Mesenchymal stem cell (in vitro differentiated cells and primary cell): ENCODE data around the gene NUP54.

Source experiments
- DNase-seq: peaks from one replicate; pipeline ENCODE4 v3.0.0-alpha.2; 2013
- H2AFZ ChIP-seq: one replicate; pipeline ENCODE4 v1.6.1; 2013; ENCODE audit warnings: low read depth, mild to moderate bottlenecking, control low read depth, inconsistent platforms, low read length, moderate library complexity
- H2AK5ac ChIP-seq: 2 replicates; pipeline ENCODE4 v1.6.1; 2013; ENCODE audit warnings: low read length, moderate library complexity, mild to moderate bottlenecking, inconsistent platforms; ENCODE audit not compliant: severe bottlenecking
- H2BK120ac ChIP-seq: one replicate; pipeline ENCODE4 v1.6.1; 2013; ENCODE audit warnings: low read depth, mild to moderate bottlenecking, inconsistent platforms, low read length, moderate library complexity
- H2BK12ac ChIP-seq, 2 experiments: one replicate each; pipeline ENCODE4 v1.6.1; 2013; ENCODE audit warnings: inconsistent platforms in 2 of 2, low read length in 2 of 2, mild to moderate bottlenecking in 2 of 2, moderate library complexity in 2 of 2, control low read depth in 1 of 2
- H2BK15ac ChIP-seq: one replicate; pipeline ENCODE4 v1.6.1; 2013; ENCODE audit warnings: mild to moderate bottlenecking, low read depth, inconsistent platforms; ENCODE audit not compliant: poor library complexity, severe bottlenecking
- H2BK5ac ChIP-seq: 2 replicates; pipeline ENCODE4 v1.6.1; 2013; ENCODE audit warnings: low read depth, mild to moderate bottlenecking, low read length, control low read depth, inconsistent platforms; ENCODE audit not compliant: poor library complexity, severe bottlenecking
- H3K14ac ChIP-seq, 2 experiments: one replicate each; pipeline ENCODE4 v1.6.1; 2013; ENCODE audit warnings: inconsistent platforms in 2 of 2, low read length in 2 of 2, control low read depth in 1 of 2, mild to moderate bottlenecking in 1 of 2, moderate library complexity in 1 of 2
- H3K18ac ChIP-seq, 2 experiments: one replicate each; pipeline ENCODE4 v1.6.1; 2013; ENCODE audit warnings: inconsistent platforms in 2 of 2, low read length in 2 of 2, control low read depth in 1 of 2, low read depth in 1 of 2, mild to moderate bottlenecking in 1 of 2
- H3K23ac ChIP-seq, 2 experiments: one replicate each; pipeline ENCODE4 v1.6.1; 2013; ENCODE audit warnings: inconsistent platforms in 2 of 2, low read length in 2 of 2, mild to moderate bottlenecking in 2 of 2, moderate library complexity in 2 of 2, control low read depth in 1 of 2
- H3K27ac ChIP-seq: 2 replicates; pipeline ENCODE4 v1.5.1; 2013; ENCODE audit warnings: mild to moderate bottlenecking, moderate library complexity, low read length, control low read depth, inconsistent platforms; ENCODE audit not compliant: poor library complexity, severe bottlenecking
- H3K27me3 ChIP-seq, 2 experiments: 2 replicates each; pipeline versions ENCODE4 v1.6.1 to v1.7.0; 2013; ENCODE audit warnings: low read length in 2 of 2, mild to moderate bottlenecking in 2 of 2, moderate library complexity in 2 of 2, control low read depth in 1 of 2, inconsistent platforms in 1 of 2; ENCODE audit not compliant: control insufficient read depth in 1 of 2, insufficient read depth in 1 of 2
- H3K36me3 ChIP-seq, 2 experiments: 2 replicates each; pipeline versions ENCODE4 v1.6.1 to v1.7.0; 2013; ENCODE audit warnings: low read length in 2 of 2, control low read depth in 1 of 2, inconsistent platforms in 1 of 2, low read depth in 1 of 2, mild to moderate bottlenecking in 1 of 2; ENCODE audit not compliant: insufficient read depth in 2 of 2, control insufficient read depth in 1 of 2
- H3K4ac ChIP-seq, 2 experiments: one replicate each; pipeline ENCODE4 v1.6.1; 2013; ENCODE audit warnings: inconsistent platforms in 2 of 2, low read length in 2 of 2, mild to moderate bottlenecking in 2 of 2, moderate library complexity in 2 of 2, control low read depth in 1 of 2, low read depth in 1 of 2
- H3K4me1 ChIP-seq: 2 replicates; pipeline ENCODE4 v1.6.1; 2013; ENCODE audit warnings: low read depth, low read length, control low read depth; ENCODE audit not compliant: control insufficient read depth, insufficient read depth
- H3K4me2 ChIP-seq: 2 replicates; pipeline ENCODE4 v1.6.1; 2013; ENCODE audit warnings: low read length, mild to moderate bottlenecking, inconsistent platforms; ENCODE audit not compliant: poor library complexity, severe bottlenecking
- H3K4me3 ChIP-seq, 2 experiments: 2 replicates each; pipeline versions ENCODE4 v1.5.1 to v1.7.0; 2013; ENCODE audit warnings: low read length in 2 of 2, mild to moderate bottlenecking in 2 of 2, control low read depth in 1 of 2, low read depth in 1 of 2; ENCODE audit not compliant: insufficient read depth in 1 of 2
- H3K79me1 ChIP-seq: replicated peaks from 2 replicates; pipeline ENCODE4 v1.6.1; 2013; ENCODE audit warnings: mild to moderate bottlenecking, control low read depth, low read length, inconsistent platforms; ENCODE audit not compliant: poor library complexity, severe bottlenecking
- H3K9ac ChIP-seq: 2 replicates; pipeline ENCODE4 v1.7.0; 2013; ENCODE audit warnings: mild to moderate bottlenecking, low read length, moderate library complexity
- H3K9me3 ChIP-seq: 2 replicates; pipeline ENCODE4 v1.7.0; 2013; ENCODE audit warnings: mild to moderate bottlenecking, low read length; ENCODE audit not compliant: control insufficient read depth
- H4K8ac ChIP-seq: one replicate; pipeline ENCODE4 v1.6.1; 2013; ENCODE audit warnings: inconsistent platforms, mild to moderate bottlenecking, low read length, moderate library complexity
- H4K91ac ChIP-seq: one replicate; pipeline ENCODE4 v1.6.1; 2013; ENCODE audit warnings: mild to moderate bottlenecking, low read length, inconsistent platforms
- WGBS: methylation state at CpG from one replicate; pipeline ENCODE4 v1.1.7; 2013; ENCODE audit warnings: mixed read lengths; 5-methylcytosine and 5-hydroxymethylcytosine counted together

The NUP54 gene

GRCh38 chr4:76078033-76078613, 70.1 kb downstream of the NUP54 start:
- no peak overlapping the region for H3K23ac ChIP-seq
- no peak for DNase-seq
- no peak overlapping the region for H3K4me3 ChIP-seq
- no peak overlapping the region for H2AFZ ChIP-seq
- no peak overlapping the region for H3K27ac ChIP-seq
- H3K9ac ChIP-seq: no peak overlapping the region
- H4K91ac ChIP-seq: no peak overlapping the region
- no peak overlapping the region for H4K8ac ChIP-seq
- no peak overlapping the region for H3K4me2 ChIP-seq
- H2AK5ac ChIP-seq: no peak overlapping the region
- no peak overlapping the region for H2BK120ac ChIP-seq
- H3K4me1 ChIP-seq: no peaks in the 10 kb centered on the region
- peaks cover 8 to 9% of the 10 kb centered on the region in 2 experiments for H3K27me3 ChIP-seq
- no peaks in the 10 kb centered on the region for H3K36me3 ChIP-seq
- H2BK12ac ChIP-seq: no peak overlapping the region
- no peak overlapping the region for H3K18ac ChIP-seq
- no peak overlapping the region for H2BK15ac ChIP-seq
- H2BK5ac ChIP-seq: no peak overlapping the region
- no peaks in the 10 kb centered on the region for H3K79me1 ChIP-seq
- H3K9me3 ChIP-seq: no peaks in the 10 kb centered on the region
- H3K4ac ChIP-seq: no peak overlapping the region
- no peak overlapping the region for H3K14ac ChIP-seq
- 77% methylated on average over 3 of the region's 4 CpGs for WGBS

- 86% methylated on average over 3 of the region's 4 CpGs for WGBS
- H2BK120ac ChIP-seq: no peak overlapping the region
- no peak overlapping the region for H4K91ac ChIP-seq
- H3K4me1 ChIP-seq: no peaks in the 10 kb centered on the region
- H3K4me2 ChIP-seq: no peak overlapping the region
- H4K8ac ChIP-seq: no peak overlapping the region
- no peak overlapping the region for H2AFZ ChIP-seq
- H2AK5ac ChIP-seq: no peak overlapping the region
- H3K27ac ChIP-seq: no peak overlapping the region
- H3K79me1 ChIP-seq: no peaks in the 10 kb centered on the region
- H2BK15ac ChIP-seq: no peak overlapping the region
- H2BK12ac ChIP-seq: no peak overlapping the region
- H3K27me3 ChIP-seq: peaks cover 5 to 6% of the 10 kb centered on the region in 2 experiments
- H3K9me3 ChIP-seq: no peaks in the 10 kb centered on the region
- H3K14ac ChIP-seq: no peak overlapping the region
- no peak overlapping the region for H3K23ac ChIP-seq
- no peak overlapping the region for H3K4me3 ChIP-seq
- H3K4ac ChIP-seq: no peak overlapping the region
- no peaks in the 10 kb centered on the region for H3K36me3 ChIP-seq
- no peak overlapping the region for H3K18ac ChIP-seq
- H3K9ac ChIP-seq: no peak overlapping the region
- no peak overlapping the region for H2BK5ac ChIP-seq
- no peak for DNase-seq
These were observed 73.1 kb downstream of the NUP54 start for GRCh38 chr4:76074993-76075600.

GRCh38 chr4:76074468-76074867, 73.7 kb downstream of the NUP54 start, which contains the start of gene ART3:
TSS of gene ART3 (plus strand) at chr4:76074709. CDS start at chr4:76075890, 1,181 bp downstream.
- no peak within 1 kb of the TSS for H4K91ac ChIP-seq
- no peak within 1 kb of the TSS for H4K8ac ChIP-seq
- H3K27ac ChIP-seq: no peak within 1 kb of the TSS
- H2BK5ac ChIP-seq: no peak within 1 kb of the TSS
- H3K18ac ChIP-seq: no peak within 1 kb of the TSS
- no peak within 1 kb of the TSS for H3K4me2 ChIP-seq
- H3K9ac ChIP-seq: no peak within 1 kb of the TSS
- no peak within 1 kb of the TSS for H2BK120ac ChIP-seq
- no peak within 1 kb of the TSS for H2AK5ac ChIP-seq
- no peak within 1 kb of the TSS for H2AFZ ChIP-seq
- H3K23ac ChIP-seq: no peak within 1 kb of the TSS
- no peaks in the 10 kb centered on the region for H3K36me3 ChIP-seq
- no peak within 1 kb of the TSS for H2BK15ac ChIP-seq
- H2BK12ac ChIP-seq: no peak within 1 kb of the TSS
- peaks cover 2 to 3% of the 10 kb centered on the region in 2 experiments for H3K27me3 ChIP-seq
- H3K79me1 ChIP-seq: no peaks in the 10 kb centered on the region
- H3K14ac ChIP-seq: no peak within 1 kb of the TSS
- no peaks in the 10 kb centered on the region for H3K9me3 ChIP-seq
- H3K4me1 ChIP-seq: no peaks in the 10 kb centered on the region
- peak; percentile 28 for DNase-seq
- H3K4me3 ChIP-seq: no peak within 1 kb of the TSS
- no peak within 1 kb of the TSS for H3K4ac ChIP-seq
- WGBS: no CpG with 5 or more reads among the region's 1 CpG

DNA sequence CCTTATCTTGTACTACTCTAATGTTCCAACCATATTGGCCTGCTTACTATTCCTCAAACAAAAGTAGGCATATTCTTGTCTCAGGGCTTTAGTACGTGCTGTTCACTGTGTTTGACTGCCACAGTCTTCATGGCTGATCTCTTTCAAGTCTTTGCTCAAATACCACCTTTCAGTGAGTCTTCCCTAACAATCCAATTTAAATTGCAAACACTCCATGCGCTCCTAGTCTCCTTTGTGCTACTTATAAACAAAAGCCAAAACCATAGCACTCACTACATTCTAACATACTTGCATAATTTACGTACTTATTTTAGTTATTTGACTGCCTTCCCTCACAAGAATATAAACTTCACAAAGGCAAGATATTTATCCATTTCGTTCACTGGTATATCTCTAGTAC, 75.4 kb downstream of the NUP54 start:
- H3K79me1 ChIP-seq: no peaks in the 10 kb centered on the region
- no peak overlapping the region for H2BK15ac ChIP-seq
- H2BK5ac ChIP-seq: no peak overlapping the region
- whole genome bisulfite sequencing: 73% methylated on average over 3 of the region's 4 CpGs
- no peak overlapping the region for H4K8ac ChIP-seq
- no peak overlapping the region for H3K27ac ChIP-seq
- H3K4me3 ChIP-seq: no peak overlapping the region
- H2BK120ac ChIP-seq: no peak overlapping the region
- no peak overlapping the region for H2BK12ac ChIP-seq
- H3K23ac ChIP-seq: no peak overlapping the region
- no peak overlapping the region for H3K18ac ChIP-seq
- H3K4me2 ChIP-seq: no peak overlapping the region
- H3K4me1 ChIP-seq: no peaks in the 10 kb centered on the region
- no peak overlapping the region for H3K9ac ChIP-seq
- H3K36me3 ChIP-seq: no peaks in the 10 kb centered on the region
- H2AK5ac ChIP-seq: no peak overlapping the region
- no peak for DNase-seq
- no peaks in the 10 kb centered on the region for H3K9me3 ChIP-seq
- no peak overlapping the region for H4K91ac ChIP-seq
- H3K14ac ChIP-seq: no peak overlapping the region
- H3K4ac ChIP-seq: no peak overlapping the region
- H2AFZ ChIP-seq: no peak overlapping the region
- no peaks in the 10 kb centered on the region for H3K27me3 ChIP-seq
